Prostate gland (tissue), 2 donors: ENCODE measurements around the gene OTUD5.

Experiments
- CTCF ChIP-seq, 4 experiments: fragments of 200-600 bp in 2 of 4; fragments of 450-650 bp in 2 of 4; sonication (generic) in 2 of 4; IDR thresholded peaks; 1 replicate in 3 of 4; 2 replicates in 1 of 4; pipeline ENCODE4 v1.5.1; 2016 to 2019; ENCODE audit warnings: antibody characterized with exemption in 4 of 4, mild to moderate bottlenecking in 2 of 4, moderate library complexity in 2 of 4
- POLR2A ChIP-seq: fragments of 450-650 bp; IDR thresholded peaks from one replicate; pipeline ENCODE4 v1.6.1; 2016; ENCODE audit warnings: antibody characterized with exemption, mild to moderate bottlenecking
- POLR2AphosphoS5 ChIP-seq: sonication (generic); formaldehyde crosslinking; IDR thresholded peaks from one replicate; pipeline ENCODE4 v1.6.1; 2017; ENCODE audit warnings: antibody characterized with exemption

DNA sequence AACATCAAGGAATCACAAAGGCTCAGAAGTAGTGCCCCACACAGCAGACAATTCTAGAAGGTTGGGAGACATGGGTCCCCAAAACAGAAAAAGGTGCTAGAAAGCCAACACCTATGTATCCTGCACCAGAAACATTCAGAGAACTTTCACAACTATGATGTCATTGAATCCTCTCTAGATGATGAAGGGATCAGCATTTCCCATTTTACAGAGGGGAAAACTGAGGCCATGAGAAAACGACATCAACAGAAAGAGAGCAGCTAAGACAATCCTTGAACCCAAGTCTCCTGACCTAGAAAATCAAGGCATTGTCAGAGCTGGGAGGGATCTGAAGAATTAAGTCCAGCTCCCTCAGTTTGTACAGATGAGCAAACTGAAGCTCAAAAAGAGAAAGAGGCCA is 11.0 kb upstream of the OTUD5 start:
- TF ChIP-seq CTCF (IDR thresholded peaks at IDR 0.05): no peak
- no peak for TF ChIP-seq POLR2A
- TF ChIP-seq POLR2AphosphoS5: no peak
